Naive thymus-derived CD4-positive, alpha-beta T cell (primary cell): ENCODE results near the gene IQGAP2. TPM values are rescaled to one million over a fixed set of nuclear protein-coding genes. Genes with fewer than 3 reads are reported as not detected.
A peak's percentile ranks its signal among the peaks of the same experiment; 100 is the strongest.

Source experiments
- ATAC-seq: fragments of 150-1000 bp; cut with Tn5 transposase; 2 replicates; pipeline ENCODE4 v1.10.0; 2021; ENCODE audit warnings: mild to moderate bottlenecking, moderate library complexity
- CTCF ChIA-PET: fragments of 350-600 bp; sonication (Branson Sonifier 250); formaldehyde crosslinking; loops from one replicate; lab custom pipeline; 2021; ENCODE audit warnings: antibody characterized with exemption; lab: Charles Lee
- POLR2A ChIA-PET: fragments of 350-600 bp; sonication (Branson Sonifier 250); formaldehyde crosslinking; loops from one replicate; lab custom pipeline; 2021; ENCODE audit warnings: antibody characterized with exemption, inconsistent platforms; lab: Charles Lee
- DNase-seq, 9 donors: peaks; one replicate each; pipeline versions ENCODE4 v3.0.0 to v3.0.0-alpha.2; 2020 to 2022; ENCODE audit warnings: mixed read lengths in 1 of 9
- H3K27ac ChIP-seq: one replicate; pipeline ENCODE4 v1.7.0; 2013; ENCODE audit warnings: mild to moderate bottlenecking, low read depth, low read length, moderate library complexity
- H3K27me3 ChIP-seq, 2 donors: one replicate each; pipeline ENCODE4 v1.7.0; 2013; ENCODE audit warnings: low read length in 2 of 2, mild to moderate bottlenecking in 2 of 2, moderate library complexity in 2 of 2; ENCODE audit not compliant: control insufficient read depth in 2 of 2, insufficient read depth in 2 of 2
- H3K36me3 ChIP-seq, 3 experiments: 1 replicate in 2 of 3; 2 replicates in 1 of 3; pipeline ENCODE4 v1.7.0; 2013; ENCODE audit warnings: low read length in 3 of 3, mild to moderate bottlenecking in 3 of 3, moderate library complexity in 1 of 3; ENCODE audit not compliant: insufficient read depth in 3 of 3, control insufficient read depth in 2 of 3
- H3K4me1 ChIP-seq, 2 donors: one replicate each; pipeline ENCODE4 v1.7.0; 2013; ENCODE audit warnings: low read length in 2 of 2, mild to moderate bottlenecking in 2 of 2, moderate library complexity in 1 of 2; ENCODE audit not compliant: control insufficient read depth in 2 of 2, insufficient read depth in 2 of 2
- H3K4me3 ChIP-seq: 2 replicates; pipeline ENCODE4 v1.7.0; 2013; ENCODE audit warnings: mild to moderate bottlenecking, low read length
- H3K9me3 ChIP-seq, 3 experiments: 1 replicate in 2 of 3; 2 replicates in 1 of 3; pipeline ENCODE4 v1.7.0; 2013; ENCODE audit warnings: low read length in 3 of 3; ENCODE audit not compliant: control insufficient read depth in 2 of 3
- H3K27ac Mint-ChIP-seq, 9 donors: one replicate each; pipeline ENCODE4 v1.8.0; 2020 to 2022; ENCODE audit warnings: mixed read lengths in 9 of 9, mild to moderate bottlenecking in 8 of 9, moderate library complexity in 5 of 9, inconsistent platforms in 2 of 9
- H3K27me3 Mint-ChIP-seq, 5 donors: one replicate each; pipeline ENCODE4 v1.8.0; 2021 to 2022; ENCODE audit warnings: mixed read lengths in 5 of 5, mild to moderate bottlenecking in 1 of 5
- H3K36me3 Mint-ChIP-seq, 5 donors: one replicate each; pipeline ENCODE4 v1.8.0; 2020 to 2022; ENCODE audit warnings: mixed read lengths in 5 of 5, mild to moderate bottlenecking in 3 of 5, inconsistent platforms in 1 of 5
- H3K4me1 Mint-ChIP-seq, 7 donors: one replicate each; pipeline ENCODE4 v1.8.0; 2020 to 2022; ENCODE audit warnings: mixed read lengths in 7 of 7, mild to moderate bottlenecking in 3 of 7, inconsistent platforms in 1 of 7
- H3K4me3 Mint-ChIP-seq, 10 donors: one replicate each; pipeline ENCODE4 v1.8.0; 2020 to 2022; ENCODE audit warnings: mild to moderate bottlenecking in 10 of 10, mixed read lengths in 10 of 10, moderate library complexity in 6 of 10, inconsistent platforms in 2 of 10
- H3K9me3 Mint-ChIP-seq, 11 donors: one replicate each; pipeline ENCODE4 v1.8.0; 2020 to 2022; ENCODE audit warnings: mixed read lengths in 11 of 11, mild to moderate bottlenecking in 4 of 11, inconsistent platforms in 1 of 11, moderate library complexity in 1 of 11
- intact Hi-C, 2 donors: fragments of 100-400 bp; cut with micrococcal nuclease; formaldehyde crosslinking; loops; one replicate each; pipeline ENCODE4 v1.15.1; 2023
- polyA plus RNA-seq, 2 donors: library from polyadenylated mRNA; unstranded; fragments of 300-500 nt; fragmentation: Illumina TruSeq; gene quantifications; one replicate each; pipeline ENCODE4 v1.2.3, GENCODE V29; 2021
- total RNA-seq, 6 experiments: library from RNA in 5 of 6; stranded (reverse) in 5 of 6; gene quantifications; 1 replicate in 5 of 6; 2 replicates in 1 of 6; pipeline ENCODE4 v1.2.3 and lab custom pipeline; 2021 to 2026

Gene IQGAP2
- total and polyA plus RNA-seq, 7 experiments from 2014 or later, result 19.0 to 114 (median 86.3) TPM

DNA sequence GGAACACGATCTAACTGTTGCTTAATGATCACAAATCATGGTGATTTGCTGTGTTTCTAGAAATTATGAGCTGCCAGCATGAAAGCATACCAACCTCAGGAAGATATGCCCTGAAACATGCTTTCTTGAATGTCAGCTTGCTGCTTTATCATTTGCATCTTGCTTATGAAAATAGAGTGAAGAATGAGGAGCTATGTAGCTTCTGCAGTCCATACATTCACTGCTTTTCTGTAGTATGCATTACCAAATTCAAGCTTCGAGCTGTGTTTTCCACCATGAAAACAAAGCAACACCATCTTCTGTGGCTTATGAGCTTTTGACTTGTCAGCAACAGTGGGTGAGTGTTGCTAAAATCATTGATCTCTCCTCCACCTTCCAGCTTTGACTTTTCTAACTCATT is 203.6 kb downstream of the IQGAP2 start:
- Mint-ChIP-seq H3K9me3 (no peaks in the 10 kb centered on the region), H3K27me3 (no peaks in the 10 kb centered on the region), H3K4me1 (peaks cover 4 to 21% (median 14%) of the 10 kb centered on the region in 7 donors), H3K4me3 (peak overlapping the region in 3 of 10 donors; percentile 62 to 82 (median 64)), H3K36me3 (peaks cover 14 to 77% (median 36%) of the 10 kb centered on the region in 5 donors), H3K27ac (peak overlapping the region in 6 of 9 donors; percentile 15 to 94 (median 66))
- ChIA-PET CTCF (interaction anchor here (0.5 kb wide), 2 partner anchors 87 to 165 kb away, joined by 3 to 5 read pairs; no protein-coding TSS in a partner anchor), POLR2A (no interaction called here)
- DNase-seq (no peak), ATAC-seq (no peak)
- no peak overlapping the region for H3K4me3 ChIP-seq
- no peak overlapping the region for H3K27ac ChIP-seq
- H3K9me3 ChIP-seq, result no peaks in the 10 kb centered on the region
- intact Hi-C loops, result loop anchor here in 1 of 2 donors (10.0 kb wide), 1 partner anchor 258 kb away; no protein-coding TSS in a partner anchor
- H3K27me3 ChIP-seq, result no peaks in the 10 kb centered on the region
- no peaks in the 10 kb centered on the region for H3K4me1 ChIP-seq
- peaks cover 0 to 34% (median 3%) of the 10 kb centered on the region in 3 experiments for H3K36me3 ChIP-seq

DNA sequence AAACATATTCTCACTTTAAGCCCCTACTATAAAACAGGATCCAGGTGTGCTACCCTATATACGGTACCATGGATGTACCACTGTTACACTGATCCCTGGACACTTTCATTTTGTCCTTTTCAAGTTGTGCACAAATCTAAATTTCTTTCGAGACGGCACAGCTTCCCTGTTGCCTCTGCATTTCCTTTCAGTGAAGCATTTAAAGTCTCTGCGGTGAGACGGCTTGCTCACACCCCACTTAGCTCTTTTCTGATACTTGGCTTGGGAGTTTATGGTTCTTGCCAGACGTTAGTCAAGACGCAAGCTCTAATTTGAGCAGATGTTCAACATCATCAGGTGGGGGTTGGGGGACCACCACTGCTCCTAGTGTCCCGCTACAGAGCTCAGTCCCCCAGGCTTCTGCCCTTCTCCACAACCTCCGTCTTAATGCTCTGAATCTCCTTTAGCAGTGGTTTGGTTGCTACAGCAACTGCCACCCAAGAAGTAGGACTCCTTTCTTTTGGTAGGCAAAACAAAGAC is 204.3 kb downstream of the IQGAP2 start:
- no peak overlapping the region for H3K27ac ChIP-seq
- peak; percentile 36 for ATAC-seq
- intact Hi-C loops, result loop anchor here in 1 of 2 donors (10.0 kb wide), 1 partner anchor 257 kb away; no protein-coding TSS in a partner anchor
- H3K27ac Mint-ChIP-seq, result peak overlapping the region; percentile 47 to 94 (median 75)
- no peaks in the 10 kb centered on the region for H3K27me3 Mint-ChIP-seq
- H3K4me1 Mint-ChIP-seq, result peaks cover 4 to 21% (median 14%) of the 10 kb centered on the region in 7 donors
- H3K4me1 ChIP-seq, result no peaks in the 10 kb centered on the region
- peaks cover 0 to 35% (median 3%) of the 10 kb centered on the region in 3 experiments for H3K36me3 ChIP-seq
- no peaks in the 10 kb centered on the region for H3K27me3 ChIP-seq
- H3K4me3 ChIP-seq, result no peak overlapping the region
- peaks cover 14 to 78% (median 41%) of the 10 kb centered on the region in 5 donors for H3K36me3 Mint-ChIP-seq
- DNase-seq, result peak in 3 of 9 donors; percentile 7 to 32 (median 10)
- ChIA-PET POLR2A (no interaction called here), CTCF (interaction anchor here (0.5 kb wide), 1 partner anchor 12 kb away, joined by 3 read pairs; no protein-coding TSS in a partner anchor)
- H3K4me3 Mint-ChIP-seq, result peak overlapping the region in 8 of 10 donors; percentile 9 to 82 (median 52)
- no peaks in the 10 kb centered on the region for H3K9me3 Mint-ChIP-seq
- H3K9me3 ChIP-seq, result no peaks in the 10 kb centered on the region

DNA sequence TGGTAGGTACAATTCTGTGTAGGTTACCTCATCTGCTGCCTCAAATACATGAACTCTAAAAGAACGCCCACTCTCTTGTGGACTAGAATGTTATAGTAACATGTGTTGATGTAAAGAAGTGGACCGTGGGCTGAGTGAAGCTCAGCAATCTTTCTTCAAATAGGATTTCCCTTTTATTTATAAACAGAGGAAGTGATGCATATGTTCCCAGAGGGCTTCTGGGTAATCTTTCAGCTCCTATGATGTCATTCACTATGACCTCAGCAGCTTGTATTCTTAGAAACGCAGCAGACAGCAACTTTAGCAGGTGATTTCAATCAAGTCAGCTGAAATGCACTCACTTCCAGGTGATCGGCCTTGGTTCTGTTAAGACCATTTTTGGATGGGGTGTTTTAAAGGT is 205.7 kb downstream of the IQGAP2 start:
- ChIA-PET POLR2A (interaction anchor here (1.0 kb wide), 1 partner anchor 166 kb away, joined by 3 read pairs; no protein-coding TSS in a partner anchor), CTCF (interaction anchor here (0.7 to 1.5 kb wide), 2 partner anchors 9 to 16 kb away, joined by 3 to 6 read pairs; no protein-coding TSS in a partner anchor)
- intact Hi-C loops, result loop anchor here in 1 of 2 donors (10.0 kb wide), 1 partner anchor 256 kb away; no protein-coding TSS in a partner anchor
- peak in 5 of 9 donors; percentile 5 to 47 (median 16) for DNase-seq
- no peaks in the 10 kb centered on the region for H3K4me1 ChIP-seq
- peaks cover 4 to 18% (median 4%) of the 10 kb centered on the region in 7 donors for H3K4me1 Mint-ChIP-seq
- no peaks in the 10 kb centered on the region for H3K27me3 Mint-ChIP-seq
- H3K9me3 Mint-ChIP-seq, result no peaks in the 10 kb centered on the region
- H3K4me3 ChIP-seq, result no peak overlapping the region
- ATAC-seq, result peak; percentile 70
- peaks cover 0 to 30% (median 3%) of the 10 kb centered on the region in 3 experiments for H3K36me3 ChIP-seq
- H3K36me3 Mint-ChIP-seq, result peaks cover 9 to 79% (median 45%) of the 10 kb centered on the region in 5 donors
- no peaks in the 10 kb centered on the region for H3K27me3 ChIP-seq
- no peaks in the 10 kb centered on the region for H3K9me3 ChIP-seq
- H3K27ac ChIP-seq, result no peak overlapping the region
- no peak overlapping the region for H3K4me3 Mint-ChIP-seq
- H3K27ac Mint-ChIP-seq, result peak overlapping the region in 3 of 9 donors; percentile 16 to 53 (median 45)

DNA sequence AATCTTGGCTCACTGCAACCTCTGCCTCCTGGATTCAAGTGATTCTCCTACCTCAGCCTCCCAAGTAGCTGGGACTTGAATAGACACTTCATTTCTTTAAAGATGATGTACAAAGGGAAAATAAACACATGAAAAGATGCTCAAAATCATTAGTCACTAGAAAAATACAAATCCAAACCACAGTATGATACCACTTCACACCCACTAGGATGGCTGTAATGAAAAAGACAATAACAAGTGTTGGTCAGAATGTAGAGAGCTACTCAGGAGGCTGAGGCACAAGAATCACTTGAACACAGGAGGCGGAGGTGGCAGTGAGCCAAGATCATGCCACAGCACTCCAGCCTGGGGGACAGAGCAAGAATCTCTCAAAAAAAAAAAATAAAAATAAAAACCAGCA is 207.1 kb downstream of the IQGAP2 start:
- H3K27me3 ChIP-seq, result no peaks in the 10 kb centered on the region
- ChIA-PET CTCF (interaction anchor here (1.5 kb wide), 1 partner anchor 11 kb away, joined by 6 read pairs; no protein-coding TSS in a partner anchor), POLR2A (interaction anchor here (1.5 kb wide), 1 partner anchor 32 kb away, joined by 3 read pairs; no protein-coding TSS in a partner anchor)
- no peak overlapping the region for H3K4me3 Mint-ChIP-seq
- H3K9me3 Mint-ChIP-seq, result no peaks in the 10 kb centered on the region
- DNase-seq (no peak), ATAC-seq (no peak)
- H3K4me1 Mint-ChIP-seq, result peaks cover 4 to 18% (median 4%) of the 10 kb centered on the region in 7 donors
- no peak overlapping the region for H3K27ac ChIP-seq
- no peak overlapping the region for H3K4me3 ChIP-seq
- intact Hi-C loops, result no loop called here
- no peaks in the 10 kb centered on the region for H3K4me1 ChIP-seq
- H3K36me3 ChIP-seq, result peaks cover 0 to 30% (median 3%) of the 10 kb centered on the region in 3 experiments
- H3K36me3 Mint-ChIP-seq, result peaks cover 4 to 80% (median 42%) of the 10 kb centered on the region in 5 donors
- H3K27me3 Mint-ChIP-seq, result no peaks in the 10 kb centered on the region
- H3K27ac Mint-ChIP-seq, result no peak overlapping the region
- H3K9me3 ChIP-seq, result no peaks in the 10 kb centered on the region

DNA sequence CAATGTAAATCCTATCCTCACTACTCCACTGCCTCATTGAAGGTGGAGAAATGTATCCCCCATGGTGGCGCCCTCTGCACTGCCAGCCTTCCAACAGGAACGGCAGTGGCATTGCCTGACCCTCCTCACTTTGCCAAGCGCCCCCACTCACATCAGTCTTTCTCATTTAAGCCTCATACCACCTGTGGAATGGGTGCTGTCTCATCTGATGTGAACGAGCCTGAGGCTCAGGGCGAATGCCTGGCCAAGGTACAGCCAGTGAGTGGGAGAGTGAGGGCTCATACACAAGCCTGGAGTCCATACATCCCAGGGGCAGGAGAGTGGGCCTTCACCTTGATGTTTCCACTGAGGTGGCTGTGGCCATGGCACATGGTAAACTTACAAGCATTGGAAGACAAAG is 209.9 kb downstream of the IQGAP2 start:
- CTCF ChIA-PET, result no interaction called here
- ATAC-seq (no peak), DNase-seq (no peak)
- Histone ChIP-seq H3K4me1 (no peaks in the 10 kb centered on the region), H3K9me3 (no peaks in the 10 kb centered on the region), H3K36me3 (peaks cover 0 to 18% (median 0%) of the 10 kb centered on the region in 3 experiments), H3K4me3 (no peak overlapping the region), H3K27me3 (no peaks in the 10 kb centered on the region), H3K27ac (no peak overlapping the region)
- no peak overlapping the region for H3K27ac Mint-ChIP-seq
- peaks cover 19 to 80% (median 46%) of the 10 kb centered on the region in 5 donors for H3K36me3 Mint-ChIP-seq
- no peaks in the 10 kb centered on the region for H3K27me3 Mint-ChIP-seq
- intact Hi-C loops, result no loop called here
- POLR2A ChIA-PET, result no interaction called here
- no peaks in the 10 kb centered on the region for H3K9me3 Mint-ChIP-seq
- peaks cover 0 to 11% (median 8%) of the 10 kb centered on the region in 7 donors for H3K4me1 Mint-ChIP-seq
- no peak overlapping the region for H3K4me3 Mint-ChIP-seq

DNA sequence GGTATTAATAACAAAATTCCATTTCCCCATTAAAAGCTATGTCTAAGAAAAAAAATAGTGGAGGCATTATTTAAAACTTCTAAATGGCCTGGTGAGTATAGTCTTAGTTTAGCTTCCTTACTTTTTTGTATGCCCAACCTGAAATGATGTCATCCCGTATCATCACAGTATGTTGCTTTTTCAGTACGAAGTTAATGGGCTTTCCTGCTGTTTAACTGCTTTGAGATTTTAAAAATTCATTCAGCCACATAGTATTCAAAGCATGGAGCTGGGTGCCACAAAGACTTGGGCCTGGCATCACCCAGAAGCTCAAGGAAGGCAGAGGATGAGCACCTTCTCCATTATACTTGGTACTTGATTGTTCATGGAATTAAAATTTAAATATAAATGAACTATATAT is 212.7 kb downstream of the IQGAP2 start:
- Mint-ChIP-seq H3K27me3 (no peaks in the 10 kb centered on the region), H3K4me1 (peaks cover 0 to 20% (median 4%) of the 10 kb centered on the region in 7 donors), H3K9me3 (no peaks in the 10 kb centered on the region), H3K36me3 (peaks cover 30 to 87% (median 58%) of the 10 kb centered on the region in 5 donors), H3K4me3 (no peak overlapping the region), H3K27ac (no peak overlapping the region)
- H3K4me3 ChIP-seq, result no peak overlapping the region
- CTCF ChIA-PET, result no interaction called here
- ATAC-seq (no peak), DNase-seq (no peak)
- POLR2A ChIA-PET, result no interaction called here
- H3K36me3 ChIP-seq, result peaks cover 0 to 17% (median 0%) of the 10 kb centered on the region in 3 experiments
- intact Hi-C loops, result no loop called here
- H3K9me3 ChIP-seq, result no peaks in the 10 kb centered on the region
- no peaks in the 10 kb centered on the region for H3K27me3 ChIP-seq
- no peak overlapping the region for H3K27ac ChIP-seq
- no peaks in the 10 kb centered on the region for H3K4me1 ChIP-seq
